ENCODE measurements around the gene ITGA2. TPM values are rescaled to one million over a fixed set of nuclear protein-coding genes. Genes with fewer than 3 reads are reported as not detected.

The ITGA2 gene
- total RNA-seq, 2 donors from 2014 or later, result 18.3 to 19.7 TPM

- Histone ChIP-seq H3K27me3 (no peaks in the 10 kb centered on the region), H3K36me3 (no peaks in the 10 kb centered on the region), H3K9ac (ENCODE audit: low read depth in 2 of 2, low read length in 2 of 2) (no peak overlapping the region), H3K27ac (no peak overlapping the region), H3K4me1 (no peaks in the 10 kb centered on the region), H3K4me3 (no peak overlapping the region), H3K9me3 (no peaks in the 10 kb centered on the region)
- DNase-seq, result no peak
- TF ChIP-seq CTCF (IDR thresholded peaks at IDR 0.05), result no peak
- intact Hi-C loops (cut with DNase I), result no loop called here
Observed at GRCh38 chr5:53130266-53130665, 141.1 kb downstream of the ITGA2 start.

GRCh38 chr5:53133020-53133419 lies 143.9 kb downstream of the ITGA2 start:
- TF ChIP-seq CTCF (IDR thresholded peaks at IDR 0.05), result no peak
- intact Hi-C loops (cut with DNase I), result no loop called here
- H3K27me3 ChIP-seq, result no peaks in the 10 kb centered on the region

More at GRCh38 chr5:53133020-53133419, 143.9 kb downstream of the ITGA2 start:
- DNase-seq, result no peak
- Histone ChIP-seq H3K4me1 (no peaks in the 10 kb centered on the region), H3K27ac (no peak overlapping the region), H3K9me3 (no peaks in the 10 kb centered on the region), H3K4me3 (no peak overlapping the region), H3K9ac (ENCODE audit: low read depth in 2 of 2, low read length in 2 of 2) (no peak overlapping the region), H3K36me3 (no peaks in the 10 kb centered on the region)

Other genes starting within 250 kb of the ITGA2 start
- 10 to 100 TPM; 19.2 to 52.5 TPM for gene ITGA1, start 201.4 kb upstream of the ITGA2 start, total RNA-seq
- 10 to 100 TPM; 15.2 to 24.7 TPM for gene PELO, start 201.4 kb upstream of the ITGA2 start, total RNA-seq
- gene MOCS2, start 120.4 kb downstream of the ITGA2 start, total RNA-seq, result 10 to 100 TPM; 27.8 to 31.6 TPM

Measured in colonic mucosa (tissue), 4 donors.